HG03108 (cell line): ENCODE data around the gene FRMPD4.
"Not testable (repeated sequence)": the region's sequence is repeated elsewhere in the genome, so short reads cannot be mapped to it uniquely, and the experiment has no call there.

Experiments used
- ATAC-seq: cut with Tn5 transposase; IDR thresholded peaks from one replicate; pipeline ENCODE4 v1.9.1; 2021; ENCODE audit warnings: moderate library complexity; ENCODE audit not compliant: unreplicated experiment

FRMPD4 gene

DNA sequence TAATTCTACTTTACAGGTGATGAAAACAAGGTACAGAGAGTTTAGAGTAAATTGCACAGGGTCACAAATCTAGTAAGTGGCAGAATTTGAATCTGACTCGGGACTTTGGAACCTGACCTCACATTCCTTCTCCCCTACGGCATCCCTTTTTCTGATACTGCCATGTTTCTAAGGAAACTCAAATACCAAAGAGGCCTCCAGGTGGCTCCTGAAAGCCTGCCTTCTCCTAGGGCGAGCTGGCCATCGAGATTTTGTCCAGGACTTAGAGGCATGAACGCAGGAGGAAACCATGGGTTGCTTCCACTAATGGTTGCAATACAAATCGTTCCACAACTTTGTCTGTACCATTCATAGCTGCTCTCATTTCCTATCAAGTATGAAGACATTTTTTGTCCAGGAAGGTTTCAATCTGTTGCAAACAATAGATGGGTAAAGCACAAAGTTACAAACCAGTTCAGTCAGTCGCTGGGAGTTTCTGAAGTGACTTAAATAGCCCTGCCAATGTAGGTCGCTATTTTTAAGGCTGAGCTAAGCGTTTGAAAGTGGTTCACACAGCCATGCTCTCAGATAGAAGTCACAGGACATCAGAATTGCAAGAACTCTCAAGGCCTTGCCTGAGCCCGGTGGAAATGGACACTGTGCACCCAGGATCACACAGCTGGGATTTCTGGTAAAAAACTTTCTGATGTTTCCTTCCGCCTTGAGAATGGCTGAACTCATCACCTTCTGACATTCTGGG lies 356.3 kb downstream of the FRMPD4 start:
- ATAC-seq, result no peak

DNA sequence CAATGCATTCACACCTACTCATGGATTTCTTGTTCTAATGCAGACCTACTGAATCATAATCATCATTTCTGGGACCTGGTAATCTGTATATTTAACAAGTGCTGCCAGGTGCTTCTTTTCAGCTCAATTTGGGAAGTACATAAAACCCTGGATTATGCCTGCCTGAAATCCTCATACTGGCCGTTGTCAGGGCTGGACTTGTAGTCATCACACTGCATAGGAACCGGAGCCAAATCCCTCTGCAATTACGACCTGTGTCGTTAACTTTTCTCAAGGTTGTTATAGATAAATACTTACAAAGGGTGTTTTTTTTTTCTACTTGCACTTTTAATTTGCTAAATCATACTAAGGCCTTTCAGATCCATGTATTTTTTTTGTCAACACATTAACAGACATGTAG lies 358.1 kb downstream of the FRMPD4 start:
- ATAC-seq, result no peak

DNA sequence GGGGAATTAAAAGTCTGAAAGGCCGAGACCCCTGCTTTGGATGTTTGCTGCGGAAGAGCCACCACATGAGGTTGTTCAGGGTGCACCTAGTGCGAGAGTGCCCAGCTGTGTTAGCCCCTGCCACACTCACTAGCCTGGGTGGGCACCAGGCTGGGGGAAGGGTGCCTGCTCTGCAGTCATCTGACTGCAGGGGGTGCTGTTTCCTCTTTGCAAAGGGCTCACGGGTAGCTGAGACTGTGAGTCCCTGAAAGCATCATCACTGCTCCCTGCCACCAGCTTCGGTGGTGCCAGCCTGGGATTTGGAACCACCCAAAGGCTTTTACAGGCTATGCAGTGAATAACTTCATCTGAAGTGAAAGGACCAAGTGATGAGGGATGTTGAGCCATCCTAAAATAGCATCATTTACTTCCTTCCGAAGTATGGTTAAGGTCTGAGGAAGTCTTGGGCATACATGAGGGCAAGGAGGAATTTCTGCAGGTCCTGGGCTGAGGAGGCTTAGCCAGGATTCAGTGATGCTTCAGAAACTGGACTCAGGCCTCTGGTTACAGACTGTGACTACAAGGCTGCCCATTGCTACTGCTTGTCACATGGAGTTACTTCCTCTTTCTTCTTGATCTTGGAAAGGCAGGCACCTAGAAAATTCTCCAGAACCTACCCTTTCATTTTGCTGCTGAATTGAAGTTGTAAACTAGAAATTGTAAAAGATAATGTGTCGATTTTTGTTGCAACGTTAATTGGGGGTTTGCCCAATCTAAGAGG lies 359.7 kb downstream of the FRMPD4 start:
- ATAC-seq, result no peak

DNA sequence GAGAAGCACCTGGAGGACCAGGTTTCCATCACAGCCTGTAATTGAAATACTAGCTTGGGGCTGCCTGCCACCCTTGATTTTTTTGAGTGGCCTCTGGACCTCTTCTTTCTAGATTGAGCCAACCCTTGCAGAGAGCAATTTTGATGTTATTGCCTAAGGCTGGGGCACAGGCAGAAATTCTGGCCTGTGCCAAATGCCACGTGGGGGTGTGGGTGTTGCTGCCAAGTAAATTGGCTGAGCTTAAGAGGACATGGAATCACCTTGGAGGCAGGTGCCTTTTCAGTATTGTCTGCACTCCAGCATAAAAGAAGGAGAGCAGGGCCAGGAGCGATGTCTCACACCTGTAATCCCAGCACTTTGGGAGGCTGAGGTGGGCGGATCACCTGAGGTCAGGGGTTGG lies 366.9 kb downstream of the FRMPD4 start:
- no peak for ATAC-seq

DNA sequence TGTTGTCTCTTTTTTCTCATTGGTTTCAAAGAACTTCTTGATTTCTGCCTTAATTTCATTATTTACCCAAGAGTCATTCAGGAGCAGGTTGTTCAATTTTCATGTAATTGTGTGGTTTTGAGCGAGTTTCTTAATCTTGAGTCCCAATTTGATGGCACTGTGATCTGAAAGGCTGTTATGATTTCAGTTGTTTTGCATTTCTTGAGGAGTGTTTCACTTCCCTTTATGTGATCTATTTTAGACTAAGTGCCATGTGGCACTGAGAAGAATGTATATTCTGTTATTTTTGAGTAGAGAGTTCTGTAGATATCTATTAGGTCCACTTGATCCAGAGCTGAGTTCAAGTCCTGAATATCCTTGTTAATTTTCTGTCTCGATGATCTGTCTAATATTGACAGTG lies 377.1 kb downstream of the FRMPD4 start:
- not testable (repeated sequence) for ATAC-seq

DNA sequence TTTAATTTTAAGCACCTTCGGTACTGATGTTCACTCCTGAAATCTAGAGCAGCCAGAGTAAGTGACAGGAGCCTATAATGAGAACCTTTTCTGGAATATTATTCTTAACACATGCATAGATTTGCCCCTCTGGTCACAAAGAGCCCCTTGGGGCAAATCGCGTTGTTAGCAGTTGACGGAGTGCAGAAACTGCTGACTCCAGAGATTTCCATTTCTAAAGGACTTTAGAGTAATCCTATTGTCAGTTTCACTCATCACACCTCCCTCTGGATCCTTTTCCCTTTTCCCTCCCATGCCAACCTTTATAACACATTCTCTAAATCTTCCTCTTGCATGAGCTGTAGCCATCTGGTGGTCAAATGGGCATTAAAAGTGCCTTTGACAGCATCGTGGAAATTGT lies 388.0 kb downstream of the FRMPD4 start:
- no peak for ATAC-seq

DNA sequence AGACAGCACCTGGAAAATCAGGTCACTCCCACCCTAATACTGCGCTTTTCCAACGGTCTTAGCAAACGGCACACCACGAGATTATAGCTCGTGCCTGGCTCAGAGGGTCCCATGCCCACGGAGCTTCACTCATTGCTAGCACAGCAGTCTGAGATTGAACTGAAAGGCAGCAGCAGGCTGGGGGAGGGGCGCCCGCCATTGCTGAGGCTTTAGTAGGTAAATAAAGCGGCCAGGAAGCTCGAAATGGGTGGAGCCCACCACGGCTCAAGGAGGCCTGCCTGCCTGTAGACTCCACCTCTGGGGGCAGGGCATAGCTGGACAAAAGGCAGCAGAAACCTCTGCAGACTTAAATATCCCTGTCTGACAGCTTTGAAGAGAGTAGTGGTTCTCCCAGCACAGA lies 399.8 kb downstream of the FRMPD4 start:
- ATAC-seq, result not testable (repeated sequence)

DNA sequence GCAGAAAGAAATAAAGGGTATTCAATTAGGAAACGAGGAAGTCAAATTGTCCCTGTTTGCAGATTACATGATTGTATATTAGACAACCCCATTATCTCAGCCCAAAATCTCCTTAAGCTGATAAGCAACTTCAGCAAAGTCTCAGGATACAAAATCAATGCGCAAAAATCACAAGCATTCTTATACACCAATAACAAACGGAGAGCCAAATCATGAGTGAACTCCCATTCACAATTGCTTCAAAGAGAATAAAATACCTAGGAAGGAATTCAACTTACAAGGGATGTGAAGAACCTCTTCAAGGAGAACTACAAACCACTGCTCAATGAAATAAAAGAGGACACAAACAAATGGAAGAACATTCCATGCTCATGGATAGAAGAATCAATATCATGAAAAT lies 404.0 kb downstream of the FRMPD4 start:
- ATAC-seq, result not testable (repeated sequence)

DNA sequence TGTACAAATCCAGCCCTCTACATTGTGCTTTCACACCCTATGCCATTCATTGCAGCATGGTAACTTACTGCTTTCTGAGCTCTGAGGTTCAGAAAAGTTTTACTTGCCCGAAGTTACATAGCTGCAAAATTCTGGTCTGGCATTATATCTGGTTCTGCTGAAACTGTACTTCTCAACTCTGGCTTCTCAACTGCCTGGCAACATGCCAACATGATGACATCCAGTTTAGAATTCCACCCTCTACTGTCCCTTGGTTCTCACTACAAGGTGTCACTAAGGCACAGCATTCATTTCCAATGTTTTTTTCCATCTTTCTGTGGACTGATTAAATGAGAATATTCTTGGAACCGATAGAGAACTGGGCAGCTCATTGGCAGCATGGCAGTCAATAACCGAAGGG lies 410.1 kb downstream of the FRMPD4 start:
- ATAC-seq, result no peak

DNA sequence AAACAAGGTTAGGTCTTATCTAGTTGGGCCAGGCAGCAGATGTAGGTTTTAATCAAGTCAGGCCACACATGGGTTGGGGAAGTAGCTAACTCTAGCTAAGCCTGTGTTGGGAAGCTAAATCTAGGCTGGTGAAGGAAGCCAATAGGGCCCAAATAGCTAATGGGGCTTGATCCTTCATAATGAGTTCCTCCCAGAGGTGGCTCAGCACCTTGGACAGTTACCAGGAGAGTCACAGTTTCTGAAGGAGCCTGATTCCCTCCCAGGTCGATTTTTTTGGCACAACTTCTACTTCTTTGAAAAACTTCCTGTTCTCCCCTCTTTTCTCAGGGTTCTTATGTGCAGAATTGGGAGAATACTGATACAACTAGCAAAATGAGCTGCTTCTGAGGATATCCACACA lies 410.5 kb downstream of the FRMPD4 start:
- no peak for ATAC-seq

DNA sequence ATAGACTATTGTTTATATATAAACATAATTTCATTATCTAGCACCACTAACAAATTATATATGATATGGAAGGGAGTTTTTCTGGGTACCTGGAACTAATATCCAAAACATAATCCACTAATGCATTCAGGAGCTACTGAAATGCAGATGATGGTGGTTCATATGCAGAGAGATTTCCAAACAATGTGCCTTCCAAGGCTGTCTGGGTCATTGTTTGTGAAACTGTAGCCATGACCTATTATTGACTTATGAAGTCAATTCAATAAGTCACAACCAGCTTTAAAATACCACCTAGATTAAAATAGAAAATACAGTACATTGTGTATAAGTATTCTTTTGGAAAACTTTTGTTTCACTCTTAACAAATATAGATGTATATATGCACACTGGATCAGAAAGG lies 415.9 kb downstream of the FRMPD4 start:
- no peak for ATAC-seq

DNA sequence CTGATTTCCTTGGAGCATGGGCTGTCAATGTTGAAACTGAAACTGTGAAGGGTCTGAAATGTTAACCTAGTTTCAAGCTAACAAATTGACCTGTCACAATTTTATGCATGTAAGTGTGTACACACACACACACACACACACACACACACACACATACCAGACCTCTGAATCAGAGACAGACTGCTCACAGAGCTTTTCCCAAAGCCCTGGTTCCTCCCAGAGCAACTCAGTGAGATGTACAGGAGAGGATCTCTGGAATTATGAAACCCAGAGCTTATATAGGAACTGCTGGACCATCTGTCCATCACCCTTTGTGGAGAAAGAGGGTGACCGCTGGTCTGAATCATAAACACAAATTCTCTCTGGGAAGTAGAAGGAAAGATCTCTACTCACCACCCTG lies 424.8 kb downstream of the FRMPD4 start:
- no peak for ATAC-seq

DNA sequence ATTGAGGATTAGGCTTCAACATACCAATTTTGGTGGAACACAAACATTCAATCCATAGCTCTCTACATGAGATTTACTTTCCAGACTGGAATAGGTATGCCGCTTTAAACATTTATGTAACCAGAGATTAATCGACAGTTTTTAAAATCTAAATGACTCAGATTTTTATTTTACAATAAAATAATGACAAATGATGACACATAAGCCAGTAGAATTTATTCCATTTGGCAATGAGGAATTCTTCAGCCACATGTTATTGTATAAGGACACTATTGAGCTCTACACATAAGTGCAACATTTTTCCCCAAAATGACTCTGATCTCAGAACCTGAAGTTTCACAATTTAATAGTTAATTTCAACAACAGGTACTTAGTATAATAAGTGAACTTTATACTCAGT lies 425.9 kb downstream of the FRMPD4 start:
- no peak for ATAC-seq

DNA sequence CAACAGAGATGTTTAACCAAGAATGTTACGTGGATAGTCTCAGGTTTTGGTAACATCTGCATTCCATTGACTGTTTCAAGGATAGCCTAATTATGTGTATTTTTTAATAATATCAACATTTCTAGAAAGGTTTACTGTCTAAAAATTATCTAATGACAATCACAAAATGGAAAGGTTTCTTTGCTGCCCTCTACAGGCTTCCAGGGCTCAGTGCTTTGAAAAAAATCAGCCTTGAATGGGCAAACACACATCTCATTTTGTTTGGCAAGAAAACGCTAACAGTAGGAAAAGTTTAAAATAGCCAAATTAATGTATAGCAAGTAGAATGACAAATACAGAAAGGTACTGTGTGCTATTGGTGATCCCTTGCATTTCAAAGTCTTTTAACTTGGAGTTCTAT lies 429.6 kb downstream of the FRMPD4 start:
- no peak for ATAC-seq

DNA sequence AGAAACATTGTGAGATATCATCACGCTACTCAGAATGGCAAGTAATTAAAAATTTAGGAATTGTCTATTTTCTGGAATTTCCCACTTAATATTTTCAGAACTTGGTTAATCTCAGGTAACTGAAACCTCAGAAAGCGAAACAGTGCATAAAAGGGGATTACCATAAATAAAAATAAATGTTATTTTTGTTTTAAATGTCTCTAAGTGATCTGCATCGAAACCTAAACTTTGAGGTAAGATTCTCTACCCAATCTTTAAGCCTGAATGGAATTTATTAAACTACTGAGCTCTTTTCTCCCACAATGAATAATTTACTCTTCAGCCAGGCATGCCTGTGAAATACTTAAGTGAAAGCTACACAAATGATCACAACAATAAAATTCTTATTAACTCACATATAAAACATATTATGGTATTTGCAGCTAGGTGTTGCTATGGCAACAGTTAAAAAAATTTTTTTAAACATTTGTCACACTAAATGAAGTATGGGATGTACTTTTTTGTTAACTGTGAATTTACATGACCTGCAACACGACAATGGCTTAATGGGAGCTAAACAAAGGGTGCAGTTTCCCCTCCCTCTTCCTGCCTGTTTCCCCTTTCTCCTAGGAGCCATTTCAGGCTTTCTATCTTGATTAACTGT lies 432.7 kb downstream of the FRMPD4 start:
- ATAC-seq, result no peak

DNA sequence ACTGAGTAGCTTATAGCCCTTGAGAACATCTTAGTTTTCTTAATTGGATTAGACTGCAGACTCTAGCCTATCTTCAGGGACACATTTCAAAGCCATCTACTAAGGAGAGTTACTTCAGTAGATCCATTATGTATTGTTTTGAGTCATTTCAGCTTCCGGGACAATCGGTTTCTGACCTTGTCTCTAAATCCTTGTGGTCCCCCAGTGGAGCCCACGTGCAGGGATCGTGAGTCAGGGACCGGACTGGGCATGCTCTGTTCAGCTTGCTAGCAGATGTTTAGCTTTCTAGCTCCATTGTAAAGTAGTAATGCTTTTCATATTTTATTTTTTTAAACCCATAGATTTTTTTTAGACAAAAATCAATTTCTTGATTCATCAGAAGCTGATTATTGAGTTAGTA lies 441.0 kb downstream of the FRMPD4 start:
- no peak for ATAC-seq

DNA sequence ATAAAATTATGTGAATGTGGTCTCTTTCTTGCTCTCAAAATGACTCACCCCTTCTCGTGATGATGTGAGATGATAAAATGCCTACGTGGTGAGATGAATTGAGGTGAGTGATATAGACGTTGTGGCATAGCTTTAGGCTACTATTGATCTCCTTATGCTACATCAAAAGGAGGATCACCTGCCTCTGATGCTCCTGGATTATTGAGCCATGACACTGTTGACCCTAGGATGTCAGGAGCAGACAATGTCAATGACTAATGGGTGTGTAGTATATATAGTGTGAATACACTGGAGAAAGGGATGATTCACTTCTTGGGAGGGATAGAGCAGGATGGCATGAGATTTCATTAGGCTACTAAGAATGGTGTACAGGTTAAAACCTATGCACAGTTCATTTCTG lies 442.3 kb downstream of the FRMPD4 start:
- ATAC-seq, result no peak

DNA sequence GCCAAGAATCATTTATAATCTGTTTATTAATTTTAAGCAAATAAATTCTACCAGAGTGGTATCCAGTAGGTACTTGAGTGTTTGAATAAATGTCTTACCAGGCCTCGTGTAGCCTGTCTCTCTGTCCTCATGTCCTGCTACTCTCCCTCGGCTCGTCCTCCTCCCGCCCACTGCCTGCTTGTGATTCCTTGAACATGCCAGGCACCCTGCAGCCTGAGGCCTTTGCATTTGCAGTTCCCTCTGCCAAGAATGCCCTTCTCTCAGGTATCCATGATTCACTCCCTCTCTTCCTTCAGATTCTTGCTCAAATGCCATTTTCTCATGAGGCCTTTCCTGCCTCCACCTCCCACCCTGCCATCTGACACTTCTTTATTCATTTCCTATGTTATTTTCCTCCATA lies 443.3 kb downstream of the FRMPD4 start:
- ATAC-seq, result no peak

DNA sequence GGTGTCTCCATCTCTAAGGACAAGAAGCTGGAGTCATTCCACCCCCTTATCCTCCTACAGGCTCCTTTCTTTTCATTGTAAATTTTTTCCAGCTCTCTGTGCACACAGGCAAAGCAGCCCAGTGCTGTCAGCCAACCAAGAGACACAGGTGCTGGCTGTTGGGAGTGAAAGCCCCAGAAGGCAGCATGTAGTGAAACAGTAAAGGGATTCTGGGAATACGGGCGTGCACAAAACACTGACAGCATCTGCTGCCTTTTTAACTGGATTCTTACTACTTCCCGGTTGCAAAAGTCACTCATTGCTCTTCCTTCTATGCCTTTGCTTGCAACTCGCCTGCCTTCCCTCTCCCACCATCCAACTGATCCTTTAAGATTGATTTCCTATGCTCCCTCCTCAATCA lies 444.4 kb downstream of the FRMPD4 start:
- ATAC-seq, result no peak

DNA sequence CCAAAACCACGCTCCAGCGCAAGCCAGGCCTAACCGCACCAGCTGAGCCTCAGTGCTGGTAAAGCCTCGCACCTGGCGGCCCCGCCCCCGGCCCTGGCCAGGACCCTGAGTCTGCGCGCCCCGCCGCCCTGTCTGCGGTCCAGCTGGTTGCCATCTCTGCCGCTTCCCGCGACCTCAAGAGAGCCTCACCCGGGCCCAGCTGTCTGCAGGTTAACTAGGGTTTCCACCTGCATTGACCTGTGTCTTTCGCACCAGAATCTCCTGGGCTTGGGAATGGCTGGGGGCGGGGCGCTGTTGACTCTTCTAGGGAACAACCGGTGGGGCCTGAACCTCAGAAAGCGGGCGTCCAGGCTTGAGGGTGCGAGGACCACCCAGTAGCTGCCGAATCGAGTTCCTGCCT lies 445.3 kb downstream of the FRMPD4 start:
- ATAC-seq, result no peak

DNA sequence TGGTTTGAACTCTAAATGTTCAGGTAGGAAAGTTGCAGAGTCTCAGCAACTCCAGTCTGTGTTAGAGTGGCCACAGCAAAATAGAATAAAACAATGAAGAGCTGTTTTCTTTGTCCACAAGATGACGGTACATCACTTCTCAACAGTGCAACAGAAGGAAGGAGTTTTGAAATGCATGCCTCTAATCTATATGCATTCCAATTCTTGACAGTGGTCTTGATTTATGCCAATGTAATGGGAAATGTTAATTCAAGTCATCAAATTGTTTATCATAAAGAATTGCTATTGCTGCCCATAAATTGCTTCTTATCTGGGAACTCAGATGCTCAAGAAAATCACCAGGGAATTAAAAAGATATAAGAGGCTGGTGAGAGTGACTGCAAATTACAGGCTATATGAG lies 457.4 kb downstream of the FRMPD4 start:
- ATAC-seq, result no peak

DNA sequence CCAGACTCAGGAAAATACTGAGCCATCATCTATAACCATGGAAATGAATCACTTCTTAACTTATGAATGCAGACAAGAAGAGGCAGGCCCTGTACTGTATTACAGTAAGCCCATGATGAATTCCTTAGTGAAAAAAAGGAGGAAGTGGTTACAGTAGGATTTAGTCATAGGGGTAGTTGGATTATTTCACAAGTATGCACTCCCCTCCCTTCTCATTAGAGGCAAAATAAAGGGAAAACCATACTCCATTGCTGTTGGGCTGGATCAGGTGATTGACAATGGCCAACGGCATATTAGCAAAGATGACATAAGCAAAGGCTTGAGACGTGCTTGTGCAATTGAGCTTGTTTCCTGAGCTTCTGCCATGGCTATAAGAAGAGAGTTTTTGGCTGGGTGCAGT lies 471.8 kb downstream of the FRMPD4 start:
- no peak for ATAC-seq
